ENCODE results near the gene YBX1. TPM values are rescaled to one million over a fixed set of nuclear protein-coding genes. Genes with fewer than 3 reads are reported as not detected.

YBX1 gene
- total RNA-seq, 3 donors from 2014 or later (not counting 1 experiment from before 2014, with no cell fraction given): 239 to 305 (median 279) TPM

DNA sequence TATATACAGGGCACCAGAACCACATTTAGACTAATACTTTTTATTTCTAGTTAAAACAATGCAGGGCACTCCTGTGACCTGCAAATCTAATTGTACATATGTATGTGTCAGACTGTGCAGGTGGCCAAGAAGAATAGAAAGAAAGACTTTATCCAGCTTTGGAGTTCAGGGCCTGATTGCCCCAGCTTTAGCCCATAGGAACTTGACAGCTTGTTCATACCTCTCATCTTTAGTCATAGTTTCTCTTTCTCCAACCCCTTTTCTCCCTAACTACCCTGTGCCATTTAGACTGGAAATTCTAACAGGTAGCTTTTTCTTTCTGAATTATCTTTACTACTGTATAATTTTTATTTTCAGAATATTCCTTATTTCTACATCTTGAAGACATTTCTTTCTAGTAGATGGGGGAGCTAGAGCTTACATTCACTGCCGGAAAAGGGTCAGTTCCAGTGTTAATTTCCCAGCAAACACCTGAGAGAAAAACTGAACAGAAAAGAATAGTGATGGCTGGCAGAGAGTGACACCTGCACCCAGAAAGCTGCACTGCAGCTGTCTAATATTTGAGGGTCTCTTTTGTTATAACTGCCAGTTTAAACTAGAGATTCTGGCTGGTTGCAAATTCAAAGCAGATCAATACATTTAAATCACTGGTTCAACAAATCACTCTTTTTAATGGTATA, 8.4 kb downstream of the YBX1 start:
- no peak overlapping the region for H3K27ac Mint-ChIP-seq
- no peak for TF ChIP-seq CTCF (IDR thresholded peaks at IDR 0.05)
- no peak overlapping the region for H3K4me3 Mint-ChIP-seq
- no peaks in the 10 kb centered on the region for H3K36me3 Mint-ChIP-seq
- peaks cover 3% of the 10 kb centered on the region for H3K4me1 ChIP-seq (ENCODE audit: control insufficient read depth, insufficient read depth, low read length)
- H3K36me3 ChIP-seq (ENCODE audit: control insufficient read depth, insufficient read depth, low read length): peaks cover 17% of the 10 kb centered on the region
- no peaks in the 10 kb centered on the region for H3K9me3 Mint-ChIP-seq
- H3K9me3 ChIP-seq (ENCODE audit: control insufficient read depth, insufficient read depth, low read length): no peaks in the 10 kb centered on the region
- DNase-seq (peak in 1 of 2 donors; percentile 22), ATAC-seq (peak in 1 of 3 donors; percentile 7)
- H3K4me1 Mint-ChIP-seq: peaks cover 73 to 78% of the 10 kb centered on the region in 2 donors
- H3K27me3 Mint-ChIP-seq (ENCODE audit: low read depth in 2 of 2): no peaks in the 10 kb centered on the region
- no peaks in the 10 kb centered on the region for H3K27me3 ChIP-seq (ENCODE audit: control insufficient read depth, insufficient read depth, low read length)
- intact Hi-C loops (cut with micrococcal nuclease): no loop called here
- no peak overlapping the region for H3K4me3 ChIP-seq (ENCODE audit: low read length)
- H3K27ac ChIP-seq (ENCODE audit: low read length): no peak overlapping the region
- 94% methylated on average over 1 of the region's 1 CpG for WGBS (ENCODE audit: insufficient coverage)

GRCh38 chr1:42691157-42691498, 8.9 kb downstream of the YBX1 start:
- Mint-ChIP-seq H3K9me3 (no peaks in the 10 kb centered on the region), H3K4me1 (peaks cover 75 to 83% of the 10 kb centered on the region in 2 donors), H3K36me3 (peaks cover 5% of the 10 kb centered on the region), H3K27ac (no peak overlapping the region), H3K27me3 (ENCODE audit: low read depth in 2 of 2) (no peaks in the 10 kb centered on the region), H3K4me3 (no peak overlapping the region)
- ATAC-seq: peak in 2 of 3 donors; percentile 31 to 38
- peaks cover 3% of the 10 kb centered on the region for H3K4me1 ChIP-seq (ENCODE audit: control insufficient read depth, insufficient read depth, low read length)
- intact Hi-C loops (cut with micrococcal nuclease): no loop called here
- H3K27me3 ChIP-seq (ENCODE audit: control insufficient read depth, insufficient read depth, low read length): no peaks in the 10 kb centered on the region
- WGBS (ENCODE audit: insufficient coverage): 92% methylated on average over 4 of the region's 4 CpGs
- no peak overlapping the region for H3K27ac ChIP-seq (ENCODE audit: low read length)
- H3K9me3 ChIP-seq (ENCODE audit: control insufficient read depth, insufficient read depth, low read length): no peaks in the 10 kb centered on the region
- no peak overlapping the region for H3K4me3 ChIP-seq (ENCODE audit: low read length)
- no peak for TF ChIP-seq CTCF (IDR thresholded peaks at IDR 0.05)
- no peak for DNase-seq
- peaks cover 18% of the 10 kb centered on the region for H3K36me3 ChIP-seq (ENCODE audit: control insufficient read depth, insufficient read depth, low read length)

DNA sequence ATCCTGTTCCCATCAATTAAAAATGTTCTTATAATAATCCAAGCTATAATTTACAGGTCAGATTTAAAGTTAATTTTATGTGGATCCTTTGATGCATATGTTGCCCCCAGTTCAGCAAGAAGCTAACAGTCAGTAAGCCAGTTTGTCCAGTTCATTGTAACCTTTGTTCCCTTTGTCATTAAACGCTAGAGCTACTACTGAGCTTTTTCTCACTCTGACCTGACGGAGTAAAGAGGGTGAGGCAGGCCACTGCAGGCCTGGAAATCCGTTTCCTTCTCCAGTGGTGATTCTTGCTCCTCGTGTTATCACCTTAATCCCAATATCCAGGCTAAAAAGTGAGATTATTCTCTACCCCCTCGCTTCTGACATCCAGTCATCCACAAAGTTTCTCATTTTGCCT, 10.2 kb downstream of the YBX1 start:
- Histone ChIP-seq H3K36me3 (ENCODE audit: control insufficient read depth, insufficient read depth, low read length) (peaks cover 30% of the 10 kb centered on the region), H3K4me3 (ENCODE audit: low read length) (no peak overlapping the region), H3K9me3 (ENCODE audit: control insufficient read depth, insufficient read depth, low read length) (no peaks in the 10 kb centered on the region), H3K27ac (ENCODE audit: low read length) (no peak overlapping the region), H3K27me3 (ENCODE audit: control insufficient read depth, insufficient read depth, low read length) (no peaks in the 10 kb centered on the region), H3K4me1 (ENCODE audit: control insufficient read depth, insufficient read depth, low read length) (peaks cover 3% of the 10 kb centered on the region)
- H3K36me3 Mint-ChIP-seq: peaks cover 11% of the 10 kb centered on the region
- 70% methylated on average over 5 of the region's 5 CpGs for WGBS (ENCODE audit: insufficient coverage)
- no peaks in the 10 kb centered on the region for H3K27me3 Mint-ChIP-seq (ENCODE audit: low read depth in 2 of 2)
- ATAC-seq: no peak
- peak overlapping the region in 1 of 2 donors; percentile 34 for H3K27ac Mint-ChIP-seq
- no peaks in the 10 kb centered on the region for H3K9me3 Mint-ChIP-seq
- H3K4me3 Mint-ChIP-seq: no peak overlapping the region
- DNase-seq: no peak
- intact Hi-C loops (cut with micrococcal nuclease): no loop called here
- peaks cover 67 to 79% of the 10 kb centered on the region in 2 donors for H3K4me1 Mint-ChIP-seq
- TF ChIP-seq CTCF (IDR thresholded peaks at IDR 0.05): no peak

- no peak overlapping the region for H3K27ac ChIP-seq (ENCODE audit: low read length)
- no peaks in the 10 kb centered on the region for H3K9me3 Mint-ChIP-seq
- intact Hi-C loops (cut with micrococcal nuclease): no loop called here
- peaks cover 34% of the 10 kb centered on the region for H3K36me3 ChIP-seq (ENCODE audit: control insufficient read depth, insufficient read depth, low read length)
- peak overlapping the region in 1 of 2 donors; percentile 34 for H3K27ac Mint-ChIP-seq
- ATAC-seq: no peak
- DNase-seq: no peak
- no peaks in the 10 kb centered on the region for H3K9me3 ChIP-seq (ENCODE audit: control insufficient read depth, insufficient read depth, low read length)
- TF ChIP-seq CTCF (IDR thresholded peaks at IDR 0.05): no peak
- no peaks in the 10 kb centered on the region for H3K27me3 ChIP-seq (ENCODE audit: control insufficient read depth, insufficient read depth, low read length)
- H3K4me3 Mint-ChIP-seq: no peak overlapping the region
- no peak overlapping the region for H3K4me3 ChIP-seq (ENCODE audit: low read length)
- peaks cover 63 to 74% of the 10 kb centered on the region in 2 donors for H3K4me1 Mint-ChIP-seq
- peaks cover 11% of the 10 kb centered on the region for H3K36me3 Mint-ChIP-seq
- 90% methylated on average over 2 of the region's 2 CpGs for WGBS (ENCODE audit: insufficient coverage)
- H3K4me1 ChIP-seq (ENCODE audit: control insufficient read depth, insufficient read depth, low read length): peaks cover 3% of the 10 kb centered on the region
- H3K27me3 Mint-ChIP-seq (ENCODE audit: low read depth in 2 of 2): no peaks in the 10 kb centered on the region
These were observed 10.7 kb downstream of the YBX1 start for GRCh38 chr1:42692911-42693310.

Data from natural killer cell (primary cell).